Upper lobe of left lung (tissue), 6 donors: ENCODE measurements around the gene PAPSS1. TPM values are rescaled to one million over a fixed set of nuclear protein-coding genes. Genes with fewer than 3 reads are reported as not detected.
A peak's percentile ranks its signal among the peaks of the same experiment; 100 is the strongest.

Experiments used
- ATAC-seq, 2 donors: fragments of 200-7000 bp; cut with Tn5 transposase; one replicate each; pipeline ENCODE4 v1.9.1; 2022; ENCODE audit warnings: mild to moderate bottlenecking in 2 of 2, moderate library complexity in 2 of 2; ENCODE audit not compliant: low FRiP score in 2 of 2
- DNase-seq, 2 donors: peaks; one replicate each; pipeline ENCODE4 v3.0.0-alpha.2; 2019 to 2020
- H3K27ac ChIP-seq, 4 donors: fragments of 200-600 bp; sonication (generic); one replicate each; pipeline ENCODE4 v1.5.1; 2016 to 2019
- H3K27me3 ChIP-seq, 4 donors: fragments of 200-600 bp; sonication (generic); one replicate each; pipeline ENCODE4 v1.5.1; 2017 to 2019
- H3K36me3 ChIP-seq, 4 donors: fragments of 200-600 bp; sonication (generic); one replicate each; pipeline ENCODE4 v1.5.1; 2016 to 2019
- H3K4me1 ChIP-seq, 4 donors: fragments of 200-600 bp; sonication (generic); one replicate each; pipeline ENCODE4 v1.5.1; 2018 to 2019
- H3K4me3 ChIP-seq, 4 donors: fragments of 200-600 bp; sonication (generic); one replicate each; pipeline ENCODE4 v1.5.1; 2017 to 2019; ENCODE audit warnings: mild to moderate bottlenecking in 2 of 4, moderate library complexity in 1 of 4
- H3K9me3 ChIP-seq, 4 donors: fragments of 200-600 bp; sonication (generic); one replicate each; pipeline ENCODE4 v1.5.1; 2018 to 2019
- EP300 ChIP-seq, 4 donors: sonication (generic); formaldehyde crosslinking; IDR thresholded peaks; one replicate each; pipeline ENCODE4 v1.5.1; 2017; ENCODE audit warnings: antibody characterized with exemption in 4 of 4, control low read depth in 2 of 4
- POLR2A ChIP-seq, 4 donors: fragments of 450-650 bp; IDR thresholded peaks; one replicate each; pipeline ENCODE4 v1.5.1; 2016 to 2017; ENCODE audit warnings: antibody characterized with exemption in 4 of 4, mild to moderate bottlenecking in 2 of 4
- POLR2AphosphoS5 ChIP-seq, 2 donors: sonication (generic); formaldehyde crosslinking; IDR thresholded peaks; one replicate each; pipeline ENCODE4 v1.5.1; 2017; ENCODE audit warnings: antibody characterized with exemption in 2 of 2
- WGBS, 2 donors: methylation state at CpG; one replicate each; pipeline ENCODE4 v1.1.5; 2017 to 2018; 5-methylcytosine and 5-hydroxymethylcytosine counted together
- total RNA-seq, 6 donors: library from RNA; depleted of rRNA in 4 of 6; stranded (reverse); fragments of >200 nt in 4 of 6; gene quantifications; one replicate each; pipeline versions ENCODE4 v1.1.0 to v1.2.1, GENCODE V29; 2016 to 2021
- TF ChIP-seq, protein P1 (sequence below), 6 experiments: fragments of 450-650 bp in 4 of 6; fragments of 200-600 bp in 2 of 6; sonication (generic) in 2 of 6; IDR thresholded peaks; one replicate each; pipeline ENCODE4 v1.5.1; 2016 to 2019; ENCODE audit warnings: antibody characterized with exemption in 6 of 6
- donor health status: DM: no; HTN: no; CAD: no; lungs with moderate emphysema.
- donor health status: DM: no; HTN: yes; CAD: no; lungs with severe emphysema.

PAPSS1 gene
- total RNA-seq, 6 donors from 2014 or later = 23.7 to 84.9 (median 55.4) TPM

DNA sequence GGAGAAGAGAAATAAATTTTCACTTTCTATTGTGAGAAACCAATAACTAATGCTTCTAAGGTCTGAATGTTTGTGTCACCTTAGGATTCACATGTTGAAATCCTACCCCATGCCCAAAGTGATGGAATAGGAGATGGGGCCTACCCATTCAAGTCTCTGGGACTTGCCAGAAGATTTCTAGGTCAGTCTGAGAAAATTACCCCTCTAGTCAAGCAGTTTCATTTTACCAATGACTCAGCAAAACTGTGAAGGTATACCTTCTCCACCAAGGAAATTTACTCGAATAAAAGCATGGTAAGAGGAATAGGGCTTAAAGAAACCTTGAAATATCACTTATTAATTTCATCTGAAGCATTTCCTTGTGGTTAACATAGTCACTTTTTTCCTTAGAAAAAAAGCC, 23.5 kb upstream of the PAPSS1 start:
- TF ChIP-seq EP300 (IDR thresholded peaks at IDR 0.05) (no peak), POLR2AphosphoS5 (IDR thresholded peaks at IDR 0.05) (no peak), POLR2A (IDR thresholded peaks at IDR 0.05) (no peak)
- TF ChIP-seq, protein P1, sequence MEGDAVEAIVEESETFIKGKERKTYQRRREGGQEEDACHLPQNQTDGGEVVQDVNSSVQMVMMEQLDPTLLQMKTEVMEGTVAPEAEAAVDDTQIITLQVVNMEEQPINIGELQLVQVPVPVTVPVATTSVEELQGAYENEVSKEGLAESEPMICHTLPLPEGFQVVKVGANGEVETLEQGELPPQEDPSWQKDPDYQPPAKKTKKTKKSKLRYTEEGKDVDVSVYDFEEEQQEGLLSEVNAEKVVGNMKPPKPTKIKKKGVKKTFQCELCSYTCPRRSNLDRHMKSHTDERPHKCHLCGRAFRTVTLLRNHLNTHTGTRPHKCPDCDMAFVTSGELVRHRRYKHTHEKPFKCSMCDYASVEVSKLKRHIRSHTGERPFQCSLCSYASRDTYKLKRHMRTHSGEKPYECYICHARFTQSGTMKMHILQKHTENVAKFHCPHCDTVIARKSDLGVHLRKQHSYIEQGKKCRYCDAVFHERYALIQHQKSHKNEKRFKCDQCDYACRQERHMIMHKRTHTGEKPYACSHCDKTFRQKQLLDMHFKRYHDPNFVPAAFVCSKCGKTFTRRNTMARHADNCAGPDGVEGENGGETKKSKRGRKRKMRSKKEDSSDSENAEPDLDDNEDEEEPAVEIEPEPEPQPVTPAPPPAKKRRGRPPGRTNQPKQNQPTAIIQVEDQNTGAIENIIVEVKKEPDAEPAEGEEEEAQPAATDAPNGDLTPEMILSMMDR (IDR thresholded peaks at IDR 0.05) = no peak
- no peaks in the 10 kb centered on the region for H3K27me3 ChIP-seq
- no peak overlapping the region for H3K27ac ChIP-seq
- 53 to 56% methylated on average over 1 of the region's 1 CpG for WGBS, 2 donors
- no peaks in the 10 kb centered on the region for H3K9me3 ChIP-seq
- H3K4me1 ChIP-seq = no peaks in the 10 kb centered on the region
- DNase-seq (no peak), ATAC-seq (no peak)
- no peaks in the 10 kb centered on the region for H3K36me3 ChIP-seq
- no peak overlapping the region for H3K4me3 ChIP-seq

DNA sequence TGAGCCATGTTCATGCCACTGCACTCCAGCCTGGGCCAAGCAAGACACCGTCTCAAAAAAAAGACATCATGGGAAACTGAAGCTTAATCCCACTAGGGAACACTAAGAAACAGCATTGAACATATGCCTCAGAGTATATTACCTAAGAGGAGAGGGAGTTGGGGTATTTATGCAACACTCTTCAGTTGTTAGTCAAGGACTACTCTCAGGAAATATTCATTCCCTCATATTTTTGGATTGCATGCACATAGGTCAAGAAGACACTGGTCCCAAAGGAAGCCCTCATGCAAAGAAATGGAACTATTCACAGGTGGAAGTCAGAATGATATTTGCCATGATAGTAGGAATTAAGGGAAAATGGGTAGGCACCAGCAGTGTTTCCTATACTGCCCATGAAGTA, 22.8 kb upstream of the PAPSS1 start:
- Histone ChIP-seq H3K36me3 (no peaks in the 10 kb centered on the region), H3K27ac (no peak overlapping the region), H3K4me3 (no peak overlapping the region), H3K27me3 (no peaks in the 10 kb centered on the region), H3K4me1 (no peaks in the 10 kb centered on the region), H3K9me3 (no peaks in the 10 kb centered on the region)
- DNase-seq = no peak
- ATAC-seq = no peak
- 100% methylated on average over 1 of the region's 1 CpG for WGBS, 2 donors
- TF ChIP-seq, protein P1 (IDR thresholded peaks at IDR 0.05) = no peak
- TF ChIP-seq EP300 (IDR thresholded peaks at IDR 0.05) (no peak), POLR2A (IDR thresholded peaks at IDR 0.05) (no peak), POLR2AphosphoS5 (IDR thresholded peaks at IDR 0.05) (no peak)

DNA sequence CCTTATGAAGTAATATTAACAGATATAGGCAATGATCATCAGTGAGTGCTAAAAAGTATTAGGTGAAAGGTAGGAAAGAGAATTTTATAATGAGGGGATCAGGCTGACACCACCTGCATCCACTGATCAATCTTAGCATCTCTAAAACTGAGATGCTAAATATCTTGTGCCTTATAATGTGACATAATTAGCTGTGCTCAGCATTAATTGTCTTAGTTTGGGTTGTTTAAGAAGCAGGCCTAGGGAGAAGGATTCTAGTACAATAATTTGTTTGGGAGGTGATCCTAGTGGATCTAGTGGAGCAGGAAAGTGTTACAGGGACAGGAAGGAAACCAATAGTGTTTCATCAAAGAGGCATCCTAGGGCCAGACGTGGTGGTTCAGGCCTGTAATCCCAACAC, 22.2 kb upstream of the PAPSS1 start:
- Histone ChIP-seq H3K27ac (no peak overlapping the region), H3K4me1 (peaks cover 0 to under 1% (median 0%) of the 10 kb centered on the region in 4 donors), H3K27me3 (no peaks in the 10 kb centered on the region), H3K4me3 (no peak overlapping the region), H3K9me3 (no peaks in the 10 kb centered on the region), H3K36me3 (no peaks in the 10 kb centered on the region)
- TF ChIP-seq EP300 (IDR thresholded peaks at IDR 0.05) (no peak), POLR2A (IDR thresholded peaks at IDR 0.05) (no peak), POLR2AphosphoS5 (IDR thresholded peaks at IDR 0.05) (no peak)
- TF ChIP-seq, protein P1 (IDR thresholded peaks at IDR 0.05) = no peak
- ATAC-seq (no peak), DNase-seq (no peak)
- 50 to 75% methylated on average over 1 of the region's 1 CpG for WGBS, 2 donors

DNA sequence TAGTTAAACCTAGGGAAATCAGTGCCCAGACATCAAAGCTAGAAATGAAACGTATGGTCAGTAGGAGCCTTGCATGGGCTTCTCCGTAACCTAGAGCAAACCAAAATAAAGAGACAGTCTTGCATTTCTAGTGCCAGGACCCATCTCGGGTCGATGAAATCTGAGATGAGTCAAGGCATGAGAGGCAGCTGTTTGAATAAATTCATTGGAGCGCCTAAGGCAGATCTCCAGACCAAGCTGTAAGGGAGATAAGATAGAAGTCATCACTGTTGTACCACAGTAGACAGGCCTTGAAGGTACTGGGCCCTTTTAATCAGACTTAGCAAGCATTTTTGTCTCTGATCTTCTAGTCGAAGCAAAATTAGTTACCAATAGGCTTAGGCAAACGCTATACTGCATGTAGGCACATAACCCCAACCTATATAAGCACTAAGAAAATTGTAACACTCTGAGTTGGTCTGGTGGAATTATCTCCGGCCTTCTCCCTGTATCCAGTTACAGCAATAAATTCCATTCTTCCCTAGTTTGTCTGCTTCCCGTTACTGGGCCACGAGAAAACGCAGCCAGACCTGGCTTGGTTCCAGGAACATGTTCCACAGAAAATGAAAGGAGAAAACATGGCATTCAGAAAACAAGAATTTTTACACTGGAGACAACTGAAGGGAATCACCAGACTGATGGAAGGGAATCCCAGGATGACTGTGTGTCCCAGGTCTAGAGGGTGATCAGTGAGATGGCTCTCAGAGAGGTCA, 21.1 kb upstream of the PAPSS1 start:
- peaks cover 0 to 5% (median 0%) of the 10 kb centered on the region in 4 donors for H3K4me1 ChIP-seq
- H3K4me3 ChIP-seq = no peak overlapping the region
- no peaks in the 10 kb centered on the region for H3K36me3 ChIP-seq
- no peaks in the 10 kb centered on the region for H3K9me3 ChIP-seq
- DNase-seq = no peak
- WGBS, 2 donors = 64 to 81% methylated on average over 11 of the region's 11 CpGs
- no peak for ATAC-seq
- TF ChIP-seq POLR2AphosphoS5 (IDR thresholded peaks at IDR 0.05) (no peak), EP300 (IDR thresholded peaks at IDR 0.05) (no peak)
- no peaks in the 10 kb centered on the region for H3K27me3 ChIP-seq
- H3K27ac ChIP-seq = peak overlapping the region in 3 of 4 donors; percentile 16 to 39 (median 27)

DNA sequence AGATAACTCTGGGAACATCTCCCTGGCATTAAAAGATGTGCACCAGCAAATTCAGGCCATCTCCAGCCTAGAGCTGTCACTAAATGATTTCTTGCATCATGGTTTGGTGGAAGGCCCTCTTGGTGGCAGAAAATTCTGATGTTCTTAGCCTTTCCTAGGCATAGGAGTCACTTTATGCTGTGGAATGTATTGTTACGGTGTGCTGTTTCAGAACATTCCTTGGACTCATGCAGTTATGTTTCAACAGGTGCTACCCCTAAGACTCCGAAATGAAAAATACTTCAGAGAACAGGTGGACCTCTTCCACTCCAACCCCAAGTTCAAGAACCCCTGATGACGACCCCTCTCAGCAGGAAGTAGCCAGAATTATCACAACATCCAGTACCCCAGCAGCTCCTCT, 20.3 kb upstream of the PAPSS1 start:
- Histone ChIP-seq H3K27me3 (no peaks in the 10 kb centered on the region), H3K4me1 (peaks cover 0 to 5% (median 0%) of the 10 kb centered on the region in 4 donors), H3K4me3 (no peak overlapping the region), H3K9me3 (no peaks in the 10 kb centered on the region), H3K27ac (peak overlapping the region in 1 of 4 donors; percentile 16), H3K36me3 (no peaks in the 10 kb centered on the region)
- ATAC-seq (no peak), DNase-seq (no peak)
- TF ChIP-seq POLR2A (IDR thresholded peaks at IDR 0.05) (no peak), POLR2AphosphoS5 (IDR thresholded peaks at IDR 0.05) (no peak)
- TF ChIP-seq, protein P1 (IDR thresholded peaks at IDR 0.05) = peak in 2 of 6 experiments; percentile 8 to 30
- 57 to 63% methylated on average over 3 of the region's 3 CpGs for WGBS, 2 donors
